ENCODE data around the gene RASD2. TPM values are rescaled to one million over a fixed set of nuclear protein-coding genes. Genes with fewer than 3 reads are reported as not detected.

Gene RASD2
- polyA plus RNA-seq, 4 donors = 0.54 to 3.7 (median 1.7) TPM

DNA sequence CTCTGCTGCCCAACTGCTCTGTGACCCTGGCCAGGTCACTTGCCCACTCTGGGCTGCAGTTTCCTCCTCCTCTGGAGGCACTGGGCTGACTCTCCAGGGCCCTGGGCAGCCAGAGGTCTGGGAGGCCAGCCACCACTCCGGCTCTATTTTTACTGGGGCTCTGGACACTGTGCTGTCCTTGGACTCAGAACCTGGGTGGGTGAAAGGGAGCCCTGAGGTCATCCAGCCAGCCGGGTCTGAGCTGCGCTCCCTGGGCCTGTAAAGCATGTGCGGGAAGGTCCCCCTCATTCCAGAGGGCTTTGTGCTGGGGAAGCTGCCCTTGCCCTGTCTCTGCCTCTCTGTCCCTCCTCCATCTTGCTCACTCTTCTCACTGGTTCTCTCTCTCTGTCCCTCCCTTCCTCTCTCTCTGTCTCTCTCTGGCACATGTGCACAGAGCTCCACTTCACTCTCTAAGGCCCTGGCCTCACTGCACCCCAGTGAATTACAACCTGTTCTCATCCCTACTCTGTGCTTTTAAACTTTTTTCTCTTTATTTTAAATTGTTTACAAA, 51.9 kb downstream of the RASD2 start:
- no peak overlapping the region for H3K4me3 ChIP-seq (ENCODE audit: low read depth in 1 of 3, low read length in 3 of 3)
- H3K9me3 ChIP-seq (ENCODE audit: control insufficient read depth in 2 of 2, insufficient read depth in 1 of 2, low read depth in 1 of 2, low read length in 1 of 2) = no peaks in the 10 kb centered on the region
- WGBS, 3 donors = 60 to 77% (median 71%) methylated on average over 3 to 4 of the region's 4 CpGs
- H3K27me3 ChIP-seq (ENCODE audit: control insufficient read depth in 3 of 3, insufficient read depth in 3 of 3, low read length in 3 of 3) = peaks cover 0 to 2% (median 0%) of the 10 kb centered on the region in 3 donors
- H3K27ac ChIP-seq (ENCODE audit: low read depth in 1 of 3, low read length in 2 of 3) = no peak overlapping the region
- FAIRE-seq = no peak
- no peaks in the 10 kb centered on the region for H3K4me1 ChIP-seq (ENCODE audit: control insufficient read depth in 3 of 3, insufficient read depth in 2 of 3, low read depth in 1 of 3, low read length in 2 of 3)
- no peaks in the 10 kb centered on the region for H3K36me3 ChIP-seq (ENCODE audit: control insufficient read depth in 3 of 3, insufficient read depth in 2 of 3, low read depth in 1 of 3, low read length in 3 of 3)
- DNase-seq = no peak

DNA sequence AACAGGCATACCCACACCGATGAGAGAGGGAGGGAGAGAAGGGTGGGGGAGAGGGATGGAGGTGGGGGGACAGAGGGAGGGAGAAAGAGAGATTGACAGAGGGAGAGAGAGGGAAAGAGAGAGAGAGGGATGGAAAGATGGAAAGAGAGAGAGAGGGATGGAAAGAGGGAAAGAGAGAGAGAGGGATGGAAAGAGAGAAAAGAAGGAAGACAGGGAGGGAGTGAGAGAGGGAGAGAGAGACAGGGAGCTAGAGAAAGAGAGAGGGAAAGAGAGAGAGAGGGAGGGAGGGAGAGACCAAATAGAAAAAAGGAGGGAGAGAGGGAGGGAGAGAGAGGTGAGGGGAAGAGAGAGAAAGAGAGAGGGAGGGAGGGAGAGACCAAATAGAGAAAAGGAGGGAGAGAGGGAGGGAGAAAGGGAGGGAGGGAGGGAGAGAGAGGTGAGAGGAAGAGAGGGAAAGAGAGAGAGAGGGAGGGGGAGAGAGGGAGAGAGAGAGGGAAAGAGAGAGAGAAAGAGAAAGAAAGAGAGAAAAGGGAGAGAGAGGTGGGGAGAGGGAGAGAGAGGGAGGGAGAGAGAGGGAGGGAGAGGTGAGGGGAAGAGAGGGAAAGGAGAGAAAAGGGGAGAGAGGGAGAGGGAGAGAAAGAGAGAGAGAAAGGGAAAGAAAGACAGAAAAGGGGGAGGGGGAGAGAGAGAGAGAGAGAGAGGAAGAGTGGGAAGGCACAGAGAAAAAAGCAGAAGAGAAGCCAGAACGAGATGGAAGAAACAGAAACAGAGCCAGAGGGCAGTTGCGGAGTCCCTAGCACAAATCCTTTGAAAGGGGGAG, 52.6 kb downstream of the RASD2 start:
- 35 to 46% (median 46%) methylated on average over 3 of the region's 3 CpGs for WGBS, 3 donors

DNA sequence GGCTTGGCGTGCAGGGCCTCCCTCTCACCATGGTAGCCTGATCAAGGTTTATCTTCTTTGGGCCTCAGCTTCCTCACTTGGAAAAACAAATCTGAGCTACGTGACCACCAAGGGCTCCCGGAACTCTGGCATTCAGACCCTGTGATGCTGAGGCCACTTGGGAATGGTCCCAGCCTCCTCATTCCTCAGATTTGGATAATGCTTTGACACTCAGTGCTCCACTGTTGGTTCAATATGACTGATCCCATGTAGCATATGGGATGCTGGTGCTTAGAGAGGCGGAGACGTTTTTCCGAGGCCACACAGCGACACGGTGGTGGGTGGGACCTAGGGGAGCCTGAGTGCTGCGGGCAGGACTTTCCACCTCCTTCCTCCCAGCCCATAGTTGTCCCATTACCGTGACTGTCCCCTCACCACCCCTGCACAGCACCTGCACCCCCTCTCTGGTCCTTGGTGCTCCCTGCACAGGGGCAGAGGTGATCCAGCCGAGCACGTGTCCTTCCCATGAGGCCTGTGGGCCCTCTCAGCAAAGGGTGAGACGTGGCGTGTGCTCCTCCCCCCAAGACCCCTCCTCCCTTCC, 53.4 kb downstream of the RASD2 start:
- no peak overlapping the region for H3K4me3 ChIP-seq (ENCODE audit: low read depth in 1 of 3, low read length in 3 of 3)
- peaks cover 0 to 2% (median 0%) of the 10 kb centered on the region in 3 donors for H3K27me3 ChIP-seq (ENCODE audit: control insufficient read depth in 3 of 3, insufficient read depth in 3 of 3, low read length in 3 of 3)
- FAIRE-seq (no peak), DNase-seq (no peak)
- no peaks in the 10 kb centered on the region for H3K36me3 ChIP-seq (ENCODE audit: control insufficient read depth in 3 of 3, insufficient read depth in 2 of 3, low read depth in 1 of 3, low read length in 3 of 3)
- H3K9me3 ChIP-seq (ENCODE audit: control insufficient read depth in 2 of 2, insufficient read depth in 1 of 2, low read depth in 1 of 2, low read length in 1 of 2) = no peaks in the 10 kb centered on the region
- H3K27ac ChIP-seq (ENCODE audit: low read depth in 1 of 3, low read length in 2 of 3) = no peak overlapping the region
- H3K4me1 ChIP-seq (ENCODE audit: control insufficient read depth in 3 of 3, insufficient read depth in 2 of 3, low read depth in 1 of 3, low read length in 2 of 3) = no peaks in the 10 kb centered on the region
- 75 to 83% (median 75%) methylated on average over 14 of the region's 14 CpGs for WGBS, 3 donors

More for the DNA sequence above, 52.6 kb downstream of the RASD2 start:
- Histone ChIP-seq H3K4me1 (ENCODE audit: control insufficient read depth in 3 of 3, insufficient read depth in 2 of 3, low read depth in 1 of 3, low read length in 2 of 3) (no peaks in the 10 kb centered on the region), H3K36me3 (ENCODE audit: control insufficient read depth in 3 of 3, insufficient read depth in 2 of 3, low read depth in 1 of 3, low read length in 3 of 3) (no peaks in the 10 kb centered on the region), H3K27me3 (ENCODE audit: control insufficient read depth in 3 of 3, insufficient read depth in 3 of 3, low read length in 3 of 3) (peaks cover 0 to 2% (median 0%) of the 10 kb centered on the region in 3 donors), H3K4me3 (ENCODE audit: low read depth in 1 of 3, low read length in 3 of 3) (no peak overlapping the region), H3K27ac (ENCODE audit: low read depth in 1 of 3, low read length in 2 of 3) (no peak overlapping the region), H3K9me3 (ENCODE audit: control insufficient read depth in 2 of 2, insufficient read depth in 1 of 2, low read depth in 1 of 2, low read length in 1 of 2) (no peaks in the 10 kb centered on the region)
- FAIRE-seq (no peak), DNase-seq (no peak)

DNA sequence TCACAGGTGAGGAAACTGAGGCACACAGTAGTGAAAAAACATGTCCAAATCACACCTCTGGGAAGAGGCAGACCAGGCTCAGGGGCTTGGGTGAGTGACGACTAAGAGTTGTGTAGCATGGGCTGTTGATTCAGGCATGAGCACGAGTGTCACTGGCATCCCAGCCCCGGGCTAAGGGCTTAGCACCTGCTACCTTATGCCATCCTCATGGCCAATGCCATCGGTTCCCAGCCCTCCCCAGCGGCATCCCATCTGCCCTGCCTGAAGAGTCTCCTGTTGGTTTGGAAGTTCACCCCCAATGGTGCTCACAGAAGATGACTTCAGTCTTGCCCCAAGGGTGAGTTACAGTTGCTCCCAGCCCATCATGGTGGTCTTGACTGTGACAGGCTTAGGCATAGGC, 54.1 kb downstream of the RASD2 start:
- 90 to 94% (median 90%) methylated on average over 5 of the region's 5 CpGs for WGBS, 3 donors
- no peak for FAIRE-seq

DNA sequence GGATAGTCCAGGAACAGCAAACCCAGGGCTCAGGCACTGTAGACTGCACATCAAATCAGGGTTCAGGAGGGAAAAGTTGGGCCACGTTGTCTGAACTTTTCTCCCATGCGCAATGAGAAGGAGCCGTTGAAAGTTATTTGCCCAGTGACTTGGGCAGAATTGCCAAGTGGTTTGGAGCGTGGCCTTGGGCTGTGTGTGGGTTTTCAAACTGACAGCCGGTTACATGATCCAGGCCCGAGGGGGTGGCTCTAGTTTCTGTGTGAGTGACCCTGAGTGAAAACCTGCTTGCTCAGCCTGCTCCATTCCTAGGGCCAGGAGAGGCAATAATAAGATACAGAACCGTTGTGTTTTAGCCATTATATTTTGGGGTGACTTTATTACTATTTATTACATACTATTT, 56.2 kb downstream of the RASD2 start:
- no peaks in the 10 kb centered on the region for H3K36me3 ChIP-seq (ENCODE audit: control insufficient read depth in 3 of 3, insufficient read depth in 2 of 3, low read depth in 1 of 3, low read length in 3 of 3)
- H3K9me3 ChIP-seq (ENCODE audit: control insufficient read depth in 2 of 2, insufficient read depth in 1 of 2, low read depth in 1 of 2, low read length in 1 of 2) = no peaks in the 10 kb centered on the region
- H3K27me3 ChIP-seq (ENCODE audit: control insufficient read depth in 3 of 3, insufficient read depth in 3 of 3, low read length in 3 of 3) = peaks cover 0 to 1% (median 0%) of the 10 kb centered on the region in 3 donors
- H3K27ac ChIP-seq (ENCODE audit: low read depth in 1 of 3, low read length in 2 of 3) = no peak overlapping the region
- DNase-seq (no peak), FAIRE-seq (no peak)
- H3K4me1 ChIP-seq (ENCODE audit: control insufficient read depth in 3 of 3, insufficient read depth in 2 of 3, low read depth in 1 of 3, low read length in 2 of 3) = no peaks in the 10 kb centered on the region
- H3K4me3 ChIP-seq (ENCODE audit: low read depth in 1 of 3, low read length in 3 of 3) = no peak overlapping the region
- WGBS, 3 donors = 74 to 81% (median 77%) methylated on average over 7 of the region's 7 CpGs

More for the DNA sequence above, 54.1 kb downstream of the RASD2 start:
- Histone ChIP-seq H3K36me3 (ENCODE audit: control insufficient read depth in 3 of 3, insufficient read depth in 2 of 3, low read depth in 1 of 3, low read length in 3 of 3) (no peaks in the 10 kb centered on the region), H3K4me3 (ENCODE audit: low read depth in 1 of 3, low read length in 3 of 3) (no peak overlapping the region), H3K27me3 (ENCODE audit: control insufficient read depth in 3 of 3, insufficient read depth in 3 of 3, low read length in 3 of 3) (peaks cover 0 to 2% (median 0%) of the 10 kb centered on the region in 3 donors), H3K27ac (ENCODE audit: low read depth in 1 of 3, low read length in 2 of 3) (no peak overlapping the region), H3K9me3 (ENCODE audit: control insufficient read depth in 2 of 2, insufficient read depth in 1 of 2, low read depth in 1 of 2, low read length in 1 of 2) (no peaks in the 10 kb centered on the region), H3K4me1 (ENCODE audit: control insufficient read depth in 3 of 3, insufficient read depth in 2 of 3, low read depth in 1 of 3, low read length in 2 of 3) (no peaks in the 10 kb centered on the region)
- no peak for DNase-seq

DNA sequence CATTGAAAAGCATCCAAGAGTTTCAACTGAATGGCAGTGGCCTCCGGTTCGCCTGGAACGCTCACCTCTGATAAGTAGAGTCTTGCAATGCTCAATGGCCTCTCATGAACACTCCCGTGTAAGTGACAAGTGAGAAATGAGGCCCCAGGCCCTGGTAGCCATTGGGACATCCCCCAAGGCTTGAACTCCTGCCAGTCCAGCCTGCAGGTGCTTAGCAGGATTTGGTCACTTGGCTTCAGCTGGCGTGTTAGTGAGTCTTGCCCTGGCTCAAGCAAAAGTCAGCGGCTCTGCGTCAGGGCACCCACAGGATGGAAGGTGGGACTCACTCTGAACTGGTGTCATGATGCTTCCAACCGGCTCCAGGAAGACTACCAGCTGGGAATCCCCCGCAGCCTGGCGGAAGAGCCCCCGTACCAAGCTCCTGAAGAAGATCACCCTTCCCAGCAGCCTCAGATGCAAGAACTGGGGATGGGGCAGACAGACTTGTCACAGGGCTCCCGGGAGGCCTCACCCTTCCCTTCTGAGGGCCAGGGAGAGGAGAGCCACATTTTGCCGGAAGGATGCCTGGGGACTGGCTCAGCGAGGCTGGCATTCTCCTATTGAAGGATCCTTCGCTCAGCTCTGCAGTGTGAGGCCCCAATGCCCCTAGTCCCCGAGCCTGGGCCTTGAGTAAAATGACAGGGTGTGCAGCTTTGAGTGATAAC, 57.2 kb downstream of the RASD2 start:
- no peak for FAIRE-seq

DNA sequence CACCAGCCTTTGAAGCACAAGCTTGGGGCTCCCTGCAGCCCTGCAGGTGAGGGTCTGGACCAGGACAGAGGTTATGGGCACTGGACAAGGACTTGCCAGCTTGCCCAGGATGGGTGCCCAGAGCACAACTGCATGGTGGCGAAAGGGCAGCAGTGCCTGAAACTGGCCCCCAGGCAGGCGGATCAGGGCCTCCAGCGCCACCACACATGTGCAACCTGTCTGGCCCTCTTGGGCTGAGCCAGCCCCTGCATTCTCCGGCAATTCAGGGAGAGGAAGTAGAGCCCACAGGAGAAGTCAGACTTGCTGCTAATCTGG, 57.7 kb downstream of the RASD2 start:
- Histone ChIP-seq H3K27ac (ENCODE audit: low read depth in 1 of 3, low read length in 2 of 3) (no peak overlapping the region), H3K9me3 (ENCODE audit: control insufficient read depth in 2 of 2, insufficient read depth in 1 of 2, low read depth in 1 of 2, low read length in 1 of 2) (no peaks in the 10 kb centered on the region), H3K4me1 (ENCODE audit: control insufficient read depth in 3 of 3, insufficient read depth in 2 of 3, low read depth in 1 of 3, low read length in 2 of 3) (no peaks in the 10 kb centered on the region), H3K27me3 (ENCODE audit: control insufficient read depth in 3 of 3, insufficient read depth in 3 of 3, low read length in 3 of 3) (no peaks in the 10 kb centered on the region), H3K36me3 (ENCODE audit: control insufficient read depth in 3 of 3, insufficient read depth in 2 of 3, low read depth in 1 of 3, low read length in 3 of 3) (no peaks in the 10 kb centered on the region), H3K4me3 (ENCODE audit: low read depth in 1 of 3, low read length in 3 of 3) (no peak overlapping the region)
- FAIRE-seq = no peak
- no peak for DNase-seq
- WGBS, 3 donors = 89 to 96% (median 95%) methylated on average over 4 of the region's 4 CpGs

More for the DNA sequence above, 57.2 kb downstream of the RASD2 start:
- H3K36me3 ChIP-seq (ENCODE audit: control insufficient read depth in 3 of 3, insufficient read depth in 2 of 3, low read depth in 1 of 3, low read length in 3 of 3) = no peaks in the 10 kb centered on the region
- WGBS, 3 donors = 82 to 85% (median 82%) methylated on average over 16 of the region's 16 CpGs
- no peak overlapping the region for H3K4me3 ChIP-seq (ENCODE audit: low read depth in 1 of 3, low read length in 3 of 3)
- no peak for DNase-seq
- H3K27ac ChIP-seq (ENCODE audit: low read depth in 1 of 3, low read length in 2 of 3) = no peak overlapping the region
- H3K4me1 ChIP-seq (ENCODE audit: control insufficient read depth in 3 of 3, insufficient read depth in 2 of 3, low read depth in 1 of 3, low read length in 2 of 3) = no peaks in the 10 kb centered on the region
- H3K9me3 ChIP-seq (ENCODE audit: control insufficient read depth in 2 of 2, insufficient read depth in 1 of 2, low read depth in 1 of 2, low read length in 1 of 2) = no peaks in the 10 kb centered on the region
- no peaks in the 10 kb centered on the region for H3K27me3 ChIP-seq (ENCODE audit: control insufficient read depth in 3 of 3, insufficient read depth in 3 of 3, low read length in 3 of 3)

DNA sequence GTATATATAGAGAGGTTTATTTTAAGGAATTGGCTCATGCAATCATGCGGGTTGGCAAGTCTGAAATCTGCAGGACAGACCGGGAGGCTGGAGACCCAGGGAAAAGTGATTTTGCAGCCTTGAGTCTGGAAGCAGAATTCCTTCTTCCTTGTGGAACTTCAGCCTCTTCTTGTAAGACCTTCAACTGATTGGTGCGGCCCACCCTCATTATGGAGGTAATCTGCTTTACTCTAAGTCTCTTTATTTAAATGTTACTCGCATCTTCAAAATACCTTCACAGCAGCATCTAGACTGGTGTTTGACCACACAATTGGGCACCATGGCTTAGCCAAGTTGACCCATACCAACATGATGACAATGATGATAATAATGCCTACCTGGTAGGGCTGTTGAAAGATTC, 58.7 kb downstream of the RASD2 start:
- no peak overlapping the region for H3K4me3 ChIP-seq (ENCODE audit: low read depth in 1 of 3, low read length in 3 of 3)
- no peaks in the 10 kb centered on the region for H3K36me3 ChIP-seq (ENCODE audit: control insufficient read depth in 3 of 3, insufficient read depth in 2 of 3, low read depth in 1 of 3, low read length in 3 of 3)
- no peaks in the 10 kb centered on the region for H3K9me3 ChIP-seq (ENCODE audit: control insufficient read depth in 2 of 2, insufficient read depth in 1 of 2, low read depth in 1 of 2, low read length in 1 of 2)
- no peak for FAIRE-seq
- H3K27ac ChIP-seq (ENCODE audit: low read depth in 1 of 3, low read length in 2 of 3) = no peak overlapping the region
- no peak for DNase-seq
- WGBS, 3 donors = 93 to 98% (median 94%) methylated on average over 4 of the region's 4 CpGs
- no peaks in the 10 kb centered on the region for H3K4me1 ChIP-seq (ENCODE audit: control insufficient read depth in 3 of 3, insufficient read depth in 2 of 3, low read depth in 1 of 3, low read length in 2 of 3)
- H3K27me3 ChIP-seq (ENCODE audit: control insufficient read depth in 3 of 3, insufficient read depth in 3 of 3, low read length in 3 of 3) = no peaks in the 10 kb centered on the region

Measured in small intestine (tissue), 7 donors.